ENCODE measurements around the gene DNER. TPM values are rescaled to one million over a fixed set of nuclear protein-coding genes. Genes with fewer than 3 reads are reported as not detected.

Gene DNER
- total and polyA plus RNA-seq, 2 of the 13 experiments (the other 11 are each of a cell fraction or from before 2014, with no cell fraction given): not detected

GRCh38 chr2:229539628-229540027 is 174.7 kb downstream of the DNER start:
- Histone ChIP-seq H3K36me3 (replicated peaks in 1 of 2; ENCODE audit: control insufficient read depth in 1 of 2, insufficient read depth in 2 of 2, low read length in 2 of 2) (no peaks in the 10 kb centered on the region), H4K20me1 (ENCODE audit: insufficient read depth, low read length) (no peaks in the 10 kb centered on the region), H2AFZ (ENCODE audit: low read length) (no peak overlapping the region), H3K9ac (ENCODE audit: insufficient read depth, low read depth, low read length) (no peak overlapping the region), H3K4me2 (ENCODE audit: low read depth, low read length) (no peak overlapping the region), H3K4me1 (ENCODE audit: insufficient read depth, low read length) (no peaks in the 10 kb centered on the region), H3K27me3 (ENCODE audit: control insufficient read depth in 1 of 2, insufficient read depth in 2 of 2, low read length in 2 of 2) (no peaks in the 10 kb centered on the region), H3K27ac (ENCODE audit: extremely low read length, insufficient read depth, low read length) (no peak overlapping the region), H3K4me3 (replicated peaks in 1 of 3; ENCODE audit: insufficient read depth in 1 of 3, low read depth in 2 of 3, low read length in 3 of 3) (no peak overlapping the region), H3K79me2 (ENCODE audit: insufficient read depth, low read length) (no peaks in the 10 kb centered on the region), H3K9me3 (ENCODE audit: low read length) (no peaks in the 10 kb centered on the region)
- no peak for ATAC-seq
- BruUV-seq (replicated peaks): no TSS peak
- DNase-seq (ENCODE audit: low spot score): no peak
- no peak for FAIRE-seq
- POLR2A ChIA-PET: no interaction called here
- CTCF ChIA-PET (ENCODE audit: low intra/inter-chr PET ratio, low total read pairs): no interaction called here
- TF ChIP-seq KDM3A (CRISPR knock-in tag; IDR thresholded peaks at IDR 0.05; ENCODE audit: low read depth) (no peak), ZNF484 (CRISPR knock-in tag; IDR thresholded peaks at IDR 0.05; ENCODE audit: borderline replicate concordance, low read depth) (no peak), ZNF280B (CRISPR knock-in tag; IDR thresholded peaks at IDR 0.05; ENCODE audit: borderline replicate concordance) (no peak), RNF2 (conservative IDR thresholded peaks at IDR 0.05; ENCODE audit: low read depth) (no peak), EZH2 (conservative IDR thresholded peaks at IDR 0.05; ENCODE audit: low read depth, low read length) (no peak), ZSCAN21 (CRISPR knock-in tag; IDR thresholded peaks at IDR 0.05; ENCODE audit: borderline replicate concordance) (no peak), KDM5A (IDR thresholded peaks at IDR 0.05; ENCODE audit: borderline replicate concordance, low read length) (no peak), KAT7 (CRISPR knock-in tag; IDR thresholded peaks at IDR 0.05; ENCODE audit: borderline replicate concordance) (no peak), ZNF34 (CRISPR knock-in tag; IDR thresholded peaks at IDR 0.05; ENCODE audit: borderline replicate concordance) (no peak)
- in situ Hi-C loops (cut with HindIII; ENCODE audit: extremely low pct_ligation_motif_present, low pct_unique_long_range_greater_than_20kb): no loop called here
- intact Hi-C loops (cut with micrococcal nuclease; ENCODE audit: unreplicated experiment): no loop called here
- 10% methylated on average over 8 of the region's 8 CpGs for WGBS (ENCODE audit: low lambda C conversion rate)

Data from HepG2 (cell line).